MCF 10A (cell line): ENCODE results near the gene SCN8A. TPM values are rescaled to one million over a fixed set of nuclear protein-coding genes. Genes with fewer than 3 reads are reported as not detected.
A peak's percentile ranks its signal among the peaks of the same experiment; 100 is the strongest.

ENCODE experiments used
- BruUV-seq: library from RNA; stranded (reverse); fragments of 400-500 nt; replicated peaks from 2 replicates; lab custom pipeline; 2021; lab: Mats Ljungman, UMichigan
- CTCF ChIA-PET: fragments of 300-600 bp; sonication (Branson Sonifier 250); formaldehyde crosslinking; extraction: SDS; loops from one replicate; lab custom pipeline; 2021; ENCODE audit warnings: antibody characterized with exemption, inconsistent platforms; lab: Yijun Ruan, JAX
- POLR2A ChIA-PET: fragments of 300-600, 350-650 bp; sonication (Branson Sonifier 250); formaldehyde crosslinking; extraction: SDS; loops from one replicate; lab custom pipeline; 2020; ENCODE audit warnings: antibody characterized with exemption, inconsistent platforms; lab: Yijun Ruan, JAX
- DNase-seq: peaks from one replicate; pipeline ENCODE4 v3.0.0-alpha.2; 2018; ENCODE audit not compliant: unreplicated experiment
- H3K27ac Mint-ChIP-seq: one replicate; pipeline ENCODE4 v1.8.0; 2022; ENCODE audit warnings: mild to moderate bottlenecking, low read depth, mixed read lengths; ENCODE audit not compliant: unreplicated experiment
- H3K27me3 Mint-ChIP-seq: one replicate; pipeline ENCODE4 v1.8.0; 2022; ENCODE audit warnings: mixed read lengths; ENCODE audit not compliant: insufficient read depth, unreplicated experiment
- H3K36me3 Mint-ChIP-seq: one replicate; pipeline ENCODE4 v1.8.0; 2022; ENCODE audit warnings: mild to moderate bottlenecking, moderate library complexity, mixed read lengths; ENCODE audit not compliant: insufficient read depth, unreplicated experiment
- H3K4me1 Mint-ChIP-seq: one replicate; pipeline ENCODE4 v1.8.0; 2022; ENCODE audit warnings: mixed read lengths; ENCODE audit not compliant: insufficient read depth, unreplicated experiment
- H3K4me3 Mint-ChIP-seq: one replicate; pipeline ENCODE4 v1.8.0; 2022; ENCODE audit warnings: mild to moderate bottlenecking, moderate library complexity, mixed read lengths; ENCODE audit not compliant: unreplicated experiment
- H3K9me3 Mint-ChIP-seq: one replicate; pipeline ENCODE4 v1.8.0; 2022; ENCODE audit warnings: mixed read lengths; ENCODE audit not compliant: unreplicated experiment
- intact Hi-C: fragments of 100-400 bp; cut with micrococcal nuclease; formaldehyde crosslinking; loops from 2 replicates; pipeline ENCODE4 v1.14.1; 2022
- total RNA-seq: library from RNA; stranded (reverse); gene quantifications from 2 replicates; pipeline ENCODE4 v1.2.3, GENCODE V29; 2022
- TF ChIP-seq, protein P1 (sequence below): fragments of 200-600 bp; IDR thresholded peaks from one replicate; pipeline ENCODE4 v1.8.0; 2022; ENCODE audit warnings: antibody characterized with exemption, mild to moderate bottlenecking; ENCODE audit not compliant: unreplicated experiment

Gene SCN8A
- total RNA-seq, 1 experiment from 2014 or later, result 0.70 TPM

- TF ChIP-seq, protein P1, sequence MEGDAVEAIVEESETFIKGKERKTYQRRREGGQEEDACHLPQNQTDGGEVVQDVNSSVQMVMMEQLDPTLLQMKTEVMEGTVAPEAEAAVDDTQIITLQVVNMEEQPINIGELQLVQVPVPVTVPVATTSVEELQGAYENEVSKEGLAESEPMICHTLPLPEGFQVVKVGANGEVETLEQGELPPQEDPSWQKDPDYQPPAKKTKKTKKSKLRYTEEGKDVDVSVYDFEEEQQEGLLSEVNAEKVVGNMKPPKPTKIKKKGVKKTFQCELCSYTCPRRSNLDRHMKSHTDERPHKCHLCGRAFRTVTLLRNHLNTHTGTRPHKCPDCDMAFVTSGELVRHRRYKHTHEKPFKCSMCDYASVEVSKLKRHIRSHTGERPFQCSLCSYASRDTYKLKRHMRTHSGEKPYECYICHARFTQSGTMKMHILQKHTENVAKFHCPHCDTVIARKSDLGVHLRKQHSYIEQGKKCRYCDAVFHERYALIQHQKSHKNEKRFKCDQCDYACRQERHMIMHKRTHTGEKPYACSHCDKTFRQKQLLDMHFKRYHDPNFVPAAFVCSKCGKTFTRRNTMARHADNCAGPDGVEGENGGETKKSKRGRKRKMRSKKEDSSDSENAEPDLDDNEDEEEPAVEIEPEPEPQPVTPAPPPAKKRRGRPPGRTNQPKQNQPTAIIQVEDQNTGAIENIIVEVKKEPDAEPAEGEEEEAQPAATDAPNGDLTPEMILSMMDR, result no peak
- peaks cover 8% of the 10 kb centered on the region for H3K4me1 Mint-ChIP-seq
- no peak overlapping the region for H3K4me3 Mint-ChIP-seq
- ChIA-PET POLR2A (interaction anchor here (0.7 to 1.5 kb wide), 3 partner anchors 12 to 32 kb away, joined by 3 to 4 read pairs (median 3); no protein-coding TSS in a partner anchor), CTCF (interaction anchor here (1.4 kb wide), 1 partner anchor 202 kb away, joined by 4 read pairs; no protein-coding TSS in a partner anchor)
- H3K36me3 Mint-ChIP-seq, result no peaks in the 10 kb centered on the region
- H3K9me3 Mint-ChIP-seq, result no peaks in the 10 kb centered on the region
- peak; percentile 24 for DNase-seq
- peaks cover 1% of the 10 kb centered on the region for H3K27me3 Mint-ChIP-seq
- no peak overlapping the region for H3K27ac Mint-ChIP-seq
- no TSS peak for BruUV-seq
- intact Hi-C loops, result no loop called here
Observed at GRCh38 chr12:51622564-51622963, 31.5 kb downstream of the SCN8A start.

GRCh38 chr12:51625370-51625769, 34.3 kb downstream of the SCN8A start:
- no peak for DNase-seq
- ChIA-PET CTCF (no interaction called here), POLR2A (no interaction called here)
- H3K4me3 Mint-ChIP-seq, result no peak overlapping the region
- no peaks in the 10 kb centered on the region for H3K9me3 Mint-ChIP-seq
- no peaks in the 10 kb centered on the region for H3K27me3 Mint-ChIP-seq
- TF ChIP-seq, protein P1, result no peak
- intact Hi-C loops, result no loop called here
- H3K27ac Mint-ChIP-seq, result no peak overlapping the region
- H3K4me1 Mint-ChIP-seq, result peaks cover 8% of the 10 kb centered on the region
- BruUV-seq, result no TSS peak
- H3K36me3 Mint-ChIP-seq, result no peaks in the 10 kb centered on the region

- intact Hi-C loops, result no loop called here
- POLR2A ChIA-PET, result no interaction called here
- H3K27me3 Mint-ChIP-seq, result no peaks in the 10 kb centered on the region
- H3K36me3 Mint-ChIP-seq, result no peaks in the 10 kb centered on the region
- no TSS peak for BruUV-seq
- no peak overlapping the region for H3K27ac Mint-ChIP-seq
- DNase-seq, result no peak
- no peaks in the 10 kb centered on the region for H3K9me3 Mint-ChIP-seq
- no peak overlapping the region for H3K4me3 Mint-ChIP-seq
- TF ChIP-seq, protein P1, result no peak
- CTCF ChIA-PET, result no interaction called here
- peaks cover 8% of the 10 kb centered on the region for H3K4me1 Mint-ChIP-seq
Observed at GRCh38 chr12:51626115-51626514, 35.1 kb downstream of the SCN8A start.

DNA sequence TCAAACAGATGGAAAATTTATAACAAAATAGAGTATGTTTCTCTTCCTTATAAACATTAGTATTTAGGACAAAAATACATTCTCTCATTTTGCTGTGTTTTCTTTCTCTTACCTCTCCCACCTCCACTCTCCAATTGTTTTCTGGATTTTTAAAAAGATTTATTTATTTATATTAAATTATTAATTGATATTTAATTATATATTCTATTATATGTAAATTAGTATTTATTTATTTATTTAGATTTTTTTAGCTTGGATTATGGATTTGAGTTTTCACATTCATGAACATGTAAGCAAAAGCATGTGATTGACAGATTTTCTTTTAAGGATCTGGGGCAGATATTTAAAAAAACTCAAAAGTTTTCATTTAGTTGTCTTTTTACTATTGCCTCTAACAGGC, 35.6 kb downstream of the SCN8A start:
- BruUV-seq, result no TSS peak
- ChIA-PET CTCF (no interaction called here), POLR2A (no interaction called here)
- H3K36me3 Mint-ChIP-seq, result no peaks in the 10 kb centered on the region
- H3K9me3 Mint-ChIP-seq, result no peaks in the 10 kb centered on the region
- H3K27ac Mint-ChIP-seq, result no peak overlapping the region
- no peak for DNase-seq
- no peak overlapping the region for H3K4me3 Mint-ChIP-seq
- no peaks in the 10 kb centered on the region for H3K27me3 Mint-ChIP-seq
- intact Hi-C loops, result no loop called here
- H3K4me1 Mint-ChIP-seq, result peaks cover 11% of the 10 kb centered on the region
- TF ChIP-seq, protein P1, result no peak
